NCI-H460 (cell line): ENCODE data around the gene TFEB. TPM values are rescaled to one million over a fixed set of nuclear protein-coding genes. Genes with fewer than 3 reads are reported as not detected.

ENCODE experiments used
- DNase-seq: peaks from one replicate; pipeline ENCODE4 v3.0.0-alpha.2; 2016; ENCODE audit warnings: low read depth; ENCODE audit errors: extremely low read depth
- total RNA-seq: library from RNA; depleted of rRNA; stranded (reverse); fragments of >200 nt; shearing (Covaris generic); gene quantifications from 2 replicates; pipeline ENCODE4 v1.2.3, GENCODE V29; 2014

TFEB gene
- total RNA-seq, 1 experiment from 2014 or later = 3.1 TPM

DNA sequence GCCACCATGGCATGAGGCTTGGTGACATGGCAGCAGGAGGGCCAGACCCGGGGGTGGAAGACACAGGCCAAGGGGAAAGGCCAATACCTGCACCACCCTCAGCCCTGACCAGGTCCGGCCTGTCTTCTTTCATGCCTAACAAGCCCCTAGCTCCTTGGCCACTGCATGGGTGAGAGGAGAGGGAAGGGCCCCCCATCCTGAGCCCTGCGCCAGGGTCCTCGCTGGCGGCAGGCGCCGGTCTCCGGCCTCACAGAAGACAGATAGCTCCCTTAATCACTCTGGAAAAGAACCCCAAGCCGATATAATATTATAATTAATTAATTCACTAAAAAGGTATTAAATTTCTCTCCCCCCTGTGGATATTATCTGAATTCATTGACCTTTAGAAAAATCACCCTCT lies 55.7 kb downstream of the TFEB start:
- DNase-seq = no peak

DNA sequence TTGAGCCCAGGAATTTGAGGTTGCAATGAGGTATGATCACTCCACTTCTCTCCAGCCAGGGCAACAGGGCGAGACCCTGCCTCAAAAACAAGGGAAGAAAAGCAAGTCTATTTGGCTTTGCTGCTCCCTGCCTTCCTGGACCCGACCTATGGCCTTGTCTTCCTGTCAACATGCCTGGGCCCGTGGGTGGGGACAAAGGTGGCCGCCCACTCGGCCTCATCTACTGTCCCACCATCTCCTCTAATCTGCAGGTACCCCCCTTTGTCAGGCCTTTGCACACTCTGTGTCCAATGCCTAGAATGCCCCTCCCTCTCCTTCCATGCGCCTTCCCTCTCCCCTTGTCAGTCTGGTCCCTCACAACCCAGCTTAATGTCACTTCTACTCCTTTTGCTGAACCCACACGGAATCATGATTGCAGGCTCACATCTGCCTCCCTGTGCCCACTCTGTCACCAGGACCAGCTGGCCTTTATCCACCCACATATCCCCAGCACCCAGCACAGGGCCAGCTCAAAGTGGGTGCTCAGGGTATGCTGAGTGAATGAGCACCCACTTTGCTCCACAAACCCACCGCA lies 56.8 kb downstream of the TFEB start:
- DNase-seq = no peak

DNA sequence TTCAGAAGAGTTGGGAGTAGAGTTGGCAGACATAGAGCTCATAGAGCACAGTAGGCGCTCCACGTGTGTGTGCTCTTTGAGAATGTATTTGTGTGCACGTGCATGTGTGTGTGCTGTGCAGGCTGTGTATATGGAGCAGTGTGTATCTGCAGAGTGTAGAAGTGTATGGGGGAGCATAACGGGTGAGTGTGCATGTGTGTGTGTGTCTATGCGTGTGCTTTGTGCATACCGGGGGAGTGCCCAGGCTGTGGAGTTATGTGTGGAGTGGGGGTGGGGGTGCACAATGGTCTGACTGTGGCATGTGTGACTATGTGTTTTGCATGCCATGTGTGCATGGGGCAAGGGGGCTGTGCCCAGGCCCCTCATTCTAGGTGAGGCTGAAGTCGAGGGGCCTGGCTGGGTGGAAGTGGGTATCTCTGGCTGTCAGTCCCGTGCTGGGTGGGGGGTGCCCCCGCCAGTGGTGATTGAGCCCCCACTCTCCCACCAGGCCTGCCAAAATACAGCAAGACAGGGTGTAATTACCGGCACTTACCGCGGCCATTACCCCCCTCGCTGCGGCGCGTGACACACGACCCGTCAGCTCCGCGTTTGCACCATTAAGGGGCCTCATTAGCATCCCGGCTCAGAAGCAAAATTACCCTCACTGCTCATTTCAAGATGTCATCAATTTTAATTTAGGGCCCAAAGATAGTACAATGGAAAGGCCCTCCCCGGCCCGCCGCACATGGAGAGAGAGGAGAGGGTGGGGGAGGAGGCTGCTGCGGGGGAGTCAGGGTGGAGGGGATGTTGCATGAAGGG lies 58.1 kb downstream of the TFEB start:
- no peak for DNase-seq

DNA sequence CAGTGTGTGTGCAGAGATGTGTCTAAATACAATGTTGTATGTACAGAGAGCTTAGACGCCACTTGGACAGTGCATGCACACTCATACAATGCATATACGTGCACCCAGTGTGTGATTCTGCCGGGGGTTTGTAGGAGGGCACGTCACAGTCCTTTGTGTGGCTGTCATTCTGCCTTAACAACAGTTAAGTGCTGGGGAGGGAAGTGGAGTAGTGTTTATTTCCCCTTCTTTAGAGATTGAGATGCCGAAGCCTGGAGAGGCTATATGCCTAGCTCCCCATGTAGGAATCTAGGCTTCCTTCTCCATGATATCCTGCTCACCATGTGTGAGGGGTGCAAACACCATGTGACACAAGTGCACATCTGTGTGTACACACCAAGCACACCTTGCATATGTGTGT lies 59.0 kb downstream of the TFEB start:
- DNase-seq = no peak

DNA sequence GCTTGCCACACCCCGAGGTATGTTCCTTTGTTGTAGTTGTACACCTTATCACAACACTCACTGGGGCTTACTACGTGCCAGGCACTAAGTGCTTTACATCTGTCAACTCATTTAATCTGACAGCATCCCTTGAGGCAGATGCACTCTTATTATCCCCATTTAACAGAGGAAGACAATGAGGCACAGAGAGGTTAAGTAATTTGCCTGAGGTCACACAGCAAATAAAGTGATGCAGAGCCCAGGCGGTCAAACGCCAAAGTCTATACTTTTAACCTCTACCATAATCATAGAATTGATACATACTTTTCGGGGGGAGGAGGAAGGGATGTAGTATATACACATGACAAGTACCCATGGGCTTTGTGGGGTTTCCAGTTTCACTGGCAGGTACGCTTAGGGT lies 59.4 kb downstream of the TFEB start:
- no peak for DNase-seq

DNA sequence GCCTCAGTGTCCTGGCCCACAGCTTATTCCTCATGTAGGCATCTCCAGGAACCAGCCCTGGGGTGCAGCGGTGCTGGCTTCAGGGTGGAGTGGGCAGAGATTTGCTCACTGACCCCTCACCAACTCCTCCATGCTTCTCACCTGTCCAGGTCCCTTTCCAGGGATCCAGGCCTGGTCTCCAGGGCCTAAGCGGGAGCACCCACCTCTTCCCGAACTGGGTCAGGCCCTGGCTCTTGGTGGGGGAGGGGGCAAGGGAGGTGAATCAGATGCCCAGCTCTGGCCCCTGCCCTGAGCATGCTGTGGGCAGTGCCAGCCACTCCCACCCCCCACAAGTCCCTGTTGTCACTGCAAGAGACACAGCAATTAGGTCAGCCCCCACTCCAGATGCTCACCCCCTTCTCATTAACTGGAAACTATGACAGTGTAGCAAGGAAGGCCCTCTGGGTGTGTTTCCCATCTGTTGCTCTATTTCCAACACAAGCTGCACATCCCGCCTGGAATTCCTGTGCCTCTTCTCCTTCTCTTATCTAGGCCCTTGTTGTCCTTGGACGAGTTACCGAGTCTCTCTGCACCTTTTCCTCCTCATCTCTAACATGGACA lies 60.1 kb downstream of the TFEB start:
- no peak for DNase-seq

DNA sequence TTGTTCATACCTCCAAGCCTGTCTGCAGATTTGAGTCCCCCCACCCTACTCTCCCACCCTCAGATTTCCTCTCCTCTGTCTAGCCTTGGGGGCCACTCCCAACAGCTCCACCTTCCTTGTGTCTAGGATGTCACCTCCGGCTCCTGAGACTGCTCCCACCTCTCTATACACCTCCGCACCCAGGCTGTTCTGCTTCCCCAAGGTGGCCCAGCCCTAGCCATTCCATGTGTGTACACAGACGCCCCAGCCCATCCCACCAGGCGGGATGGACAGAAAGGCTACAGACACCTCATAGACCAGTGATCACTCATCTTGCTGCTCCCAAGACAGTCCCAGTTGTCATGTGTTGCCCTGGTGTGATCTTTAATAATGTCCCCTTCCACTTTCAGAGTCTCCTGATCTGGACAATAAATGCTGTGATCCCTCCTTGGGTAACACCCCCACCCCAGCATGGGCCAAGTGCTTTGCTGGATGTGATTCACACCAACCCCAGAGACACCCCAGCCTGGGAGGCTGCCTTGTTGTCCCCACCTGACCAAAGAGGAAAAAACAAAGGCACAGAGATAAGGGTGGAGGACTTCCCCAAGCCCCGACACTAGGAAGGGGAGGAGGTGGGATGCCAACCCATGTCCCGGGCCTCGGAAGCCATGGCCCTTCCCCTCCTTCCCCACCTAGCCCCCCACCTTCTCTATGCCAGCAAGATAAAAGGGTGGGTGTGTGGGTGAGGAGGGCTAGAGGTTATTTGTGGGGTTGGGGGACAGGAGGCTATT lies 61.0 kb downstream of the TFEB start:
- no peak for DNase-seq

DNA sequence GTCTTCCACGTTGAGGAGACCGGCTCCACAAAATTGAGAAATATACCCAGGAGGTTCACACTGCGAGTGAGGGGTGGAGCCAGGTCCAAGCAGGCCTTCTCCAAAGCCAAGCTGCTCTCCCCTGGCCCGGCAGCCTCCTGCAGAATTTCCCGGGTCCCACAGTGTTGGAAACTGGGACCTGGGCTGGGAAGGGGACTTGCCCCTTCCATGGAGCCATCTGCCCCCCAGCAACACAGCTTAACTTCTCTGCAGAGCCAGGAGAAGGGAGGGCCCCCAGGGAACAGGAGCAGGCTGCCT lies 61.8 kb downstream of the TFEB start:
- no peak for DNase-seq

DNA sequence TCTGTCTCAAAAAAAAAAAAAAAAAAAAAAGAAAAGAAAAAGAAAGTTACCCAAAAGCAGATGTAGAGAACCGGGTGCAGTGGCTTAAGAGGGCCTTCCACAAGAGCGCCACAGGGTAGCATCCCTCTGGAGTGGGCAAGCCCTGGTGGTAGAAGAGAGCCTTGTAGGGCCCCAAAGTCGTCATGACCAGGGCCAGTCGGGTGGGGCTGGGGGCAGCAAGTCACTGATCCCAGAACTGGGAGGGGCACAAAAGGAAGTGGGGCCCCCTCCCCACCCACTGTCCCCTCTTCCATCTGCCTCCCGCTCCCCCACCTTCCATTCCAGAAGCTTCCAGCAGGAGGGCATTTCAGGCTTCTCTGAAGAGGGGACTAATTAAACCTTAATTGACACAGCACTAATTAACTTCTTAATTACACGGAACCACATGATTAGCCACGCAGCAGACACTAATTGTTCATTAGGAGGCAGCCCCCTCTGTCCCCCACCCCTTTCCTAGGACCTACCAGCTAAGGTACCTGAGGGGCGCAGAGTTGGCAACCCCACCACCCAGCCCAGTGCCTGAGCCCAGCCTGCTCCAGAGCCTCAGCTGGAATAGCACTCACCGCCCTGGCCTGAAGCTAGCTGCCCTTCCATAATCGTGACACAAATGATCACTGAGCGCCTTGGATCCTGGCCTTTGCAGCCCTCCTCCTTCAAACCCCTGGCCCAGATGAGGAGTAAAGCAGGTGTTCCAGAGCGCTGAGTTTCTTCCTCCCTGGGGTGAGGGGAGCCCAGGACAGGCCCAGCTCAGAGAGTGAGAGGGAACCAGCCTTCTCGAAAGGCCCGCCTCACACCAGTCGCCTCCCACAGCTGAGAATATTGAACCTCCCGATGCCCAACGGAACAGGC lies 62.3 kb downstream of the TFEB start:
- no peak for DNase-seq

DNA sequence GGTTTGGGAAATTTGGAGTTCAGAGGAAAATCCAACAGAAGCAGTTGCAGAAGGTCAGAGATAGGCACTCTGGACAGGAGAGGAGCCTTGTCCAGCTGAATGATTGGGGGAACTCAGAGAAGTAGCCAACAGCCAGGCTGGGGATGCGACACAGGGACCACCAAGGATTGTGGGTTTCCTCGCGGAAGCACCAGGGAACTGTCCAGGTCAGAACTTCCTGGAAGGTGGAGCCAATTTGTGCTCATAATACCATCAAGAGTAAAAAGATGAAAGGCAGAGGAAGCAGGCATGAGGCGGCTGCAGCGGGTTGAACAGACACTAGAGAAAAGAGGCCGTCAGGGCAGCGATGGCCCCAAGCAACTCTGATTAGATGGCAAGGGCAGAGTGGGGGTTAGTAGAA lies 63.4 kb downstream of the TFEB start:
- no peak for DNase-seq

DNA sequence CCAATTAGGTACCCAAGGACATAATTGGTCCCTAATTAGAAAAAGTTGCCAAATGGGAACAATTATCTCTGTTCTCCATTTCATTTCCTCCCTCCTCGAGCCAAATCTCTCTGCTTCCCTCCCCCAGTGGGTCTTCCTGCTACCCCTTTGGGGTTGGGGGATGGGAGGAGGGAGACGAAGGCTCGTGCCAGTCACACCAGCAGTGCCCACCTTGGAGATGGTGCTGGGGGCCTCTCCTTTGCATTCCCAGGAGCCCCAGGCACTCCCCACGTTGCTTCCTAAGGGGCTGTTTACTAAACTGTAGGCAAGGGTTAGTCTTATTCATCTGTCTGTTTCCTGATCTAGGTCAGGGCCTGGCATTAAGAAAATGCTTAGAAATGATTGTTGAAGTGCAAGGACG lies 64.0 kb downstream of the TFEB start:
- no peak for DNase-seq

DNA sequence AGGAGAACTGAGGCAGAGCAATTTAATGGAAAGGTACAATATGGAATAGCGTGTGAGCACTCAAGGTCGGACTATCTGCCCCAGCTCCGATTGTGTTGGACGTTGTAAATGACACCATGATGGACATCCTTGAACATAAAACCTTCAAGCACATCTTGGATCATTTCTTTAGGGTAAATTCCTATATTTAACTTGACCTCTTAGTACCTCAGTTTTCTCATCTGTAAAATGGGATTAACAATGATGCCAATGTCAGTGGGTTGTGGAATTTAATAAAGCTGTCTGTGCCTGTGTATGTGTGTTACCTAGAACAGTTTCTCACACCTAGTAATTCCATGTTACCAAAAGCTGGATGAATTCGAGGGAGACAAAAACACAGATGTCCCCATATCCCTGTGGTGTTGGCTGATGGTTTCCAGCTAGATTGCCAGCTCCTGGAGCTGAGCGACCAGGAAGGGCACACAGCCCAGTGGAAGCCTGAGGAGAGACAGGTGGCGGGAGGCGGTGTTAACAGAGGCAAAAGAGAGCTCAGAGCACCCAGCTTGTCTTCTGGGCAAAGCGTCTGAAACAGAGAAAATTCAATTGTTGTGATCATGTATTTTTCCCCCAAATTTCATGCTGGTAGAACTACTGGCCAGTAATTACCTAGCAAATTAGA lies 64.6 kb downstream of the TFEB start:
- no peak for DNase-seq

DNA sequence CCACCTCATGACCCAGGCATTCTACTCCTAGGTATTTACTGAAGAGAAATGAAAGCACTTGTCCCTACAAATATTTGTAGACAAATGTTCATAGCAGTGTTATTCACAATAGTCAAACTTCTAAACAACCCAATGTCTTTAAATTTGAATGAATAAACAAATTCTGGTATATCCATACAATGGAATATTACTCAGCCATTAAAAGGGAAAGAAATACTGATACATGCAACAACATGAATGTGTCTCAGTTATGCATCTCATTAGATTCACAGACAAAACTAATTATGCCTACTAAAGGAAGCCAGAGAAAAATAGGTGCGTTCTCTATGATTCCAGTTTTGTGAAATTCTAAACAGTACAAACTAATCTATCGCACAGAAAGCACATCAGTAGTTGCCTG lies 66.4 kb downstream of the TFEB start:
- no peak for DNase-seq

DNA sequence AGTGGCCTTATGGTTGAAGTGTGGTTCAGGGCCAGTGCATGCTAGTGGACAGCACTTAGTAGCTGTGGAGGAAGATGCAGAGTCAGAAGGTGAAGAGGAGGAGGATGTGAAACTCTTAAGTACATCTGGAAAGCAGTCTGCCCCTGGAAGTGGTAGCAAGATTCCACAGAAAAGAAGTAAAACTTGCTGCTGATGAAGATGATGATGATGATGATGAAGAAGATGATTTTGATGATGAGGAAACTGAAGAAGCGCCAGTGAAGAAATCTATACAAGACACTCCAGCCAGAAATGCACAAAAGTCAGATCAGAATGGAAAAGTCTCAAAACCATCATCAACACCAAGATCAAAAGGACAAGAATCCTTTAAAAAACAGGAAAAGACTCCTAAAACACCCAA lies 68.2 kb downstream of the TFEB start:
- DNase-seq = no peak

DNA sequence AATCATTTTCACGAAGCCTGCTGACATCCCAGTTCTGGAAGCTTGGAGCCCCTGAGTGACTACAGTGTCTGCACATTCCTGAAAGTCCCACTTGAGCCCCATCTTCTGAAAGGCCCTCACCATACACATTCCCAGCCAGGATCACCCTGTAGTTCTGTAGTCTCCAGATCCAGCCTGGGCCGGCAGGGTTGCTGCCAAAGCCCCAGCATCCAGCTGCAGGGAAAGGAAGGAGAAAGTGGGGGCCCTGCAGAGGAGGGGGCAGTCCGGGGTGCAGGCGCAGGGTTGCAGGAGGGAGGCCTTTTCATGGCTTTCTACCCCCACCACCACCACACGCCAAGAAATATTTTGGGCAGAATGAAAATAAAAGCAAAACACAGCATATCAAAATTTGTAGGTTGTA lies 71.1 kb downstream of the TFEB start:
- no peak for DNase-seq

DNA sequence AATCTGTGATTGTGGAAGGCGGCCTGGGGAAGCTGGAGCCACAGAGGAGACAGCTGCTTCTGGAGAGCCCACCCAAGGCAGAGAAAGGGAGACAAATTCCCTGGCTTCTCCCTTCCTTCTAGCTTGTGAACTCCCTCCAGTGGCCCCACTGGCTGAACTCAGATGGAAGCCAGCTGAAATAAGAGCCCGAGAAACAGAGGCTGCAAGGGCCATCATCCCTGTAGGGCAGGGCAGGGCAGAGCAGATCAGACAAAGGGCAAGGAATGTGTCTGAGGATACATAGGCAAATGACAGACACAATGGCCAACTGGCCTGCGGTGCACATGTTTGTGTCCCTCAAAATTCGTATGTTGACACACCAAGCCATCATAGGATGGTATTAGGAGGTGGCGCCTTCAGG lies 71.8 kb downstream of the TFEB start:
- no peak for DNase-seq

DNA sequence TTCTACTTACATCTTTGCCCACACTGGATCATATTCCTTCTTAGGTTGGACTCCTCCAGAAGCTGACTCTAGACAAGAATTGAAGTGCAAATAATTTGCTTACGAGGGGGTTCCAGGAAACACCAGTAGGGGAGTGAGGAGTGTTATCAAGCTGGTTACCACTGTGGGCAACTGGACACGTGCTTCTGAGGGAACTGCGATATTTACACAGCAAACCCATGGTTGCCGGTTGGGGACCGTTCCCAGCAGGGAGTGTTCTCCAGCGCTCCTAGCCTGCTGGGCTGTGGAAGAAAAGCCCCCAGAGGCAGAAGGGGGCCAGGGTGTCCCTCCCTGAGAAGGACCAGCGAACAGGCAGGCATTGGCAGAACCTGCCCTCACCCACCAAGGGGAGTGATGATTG lies 75.5 kb downstream of the TFEB start:
- DNase-seq = no peak

DNA sequence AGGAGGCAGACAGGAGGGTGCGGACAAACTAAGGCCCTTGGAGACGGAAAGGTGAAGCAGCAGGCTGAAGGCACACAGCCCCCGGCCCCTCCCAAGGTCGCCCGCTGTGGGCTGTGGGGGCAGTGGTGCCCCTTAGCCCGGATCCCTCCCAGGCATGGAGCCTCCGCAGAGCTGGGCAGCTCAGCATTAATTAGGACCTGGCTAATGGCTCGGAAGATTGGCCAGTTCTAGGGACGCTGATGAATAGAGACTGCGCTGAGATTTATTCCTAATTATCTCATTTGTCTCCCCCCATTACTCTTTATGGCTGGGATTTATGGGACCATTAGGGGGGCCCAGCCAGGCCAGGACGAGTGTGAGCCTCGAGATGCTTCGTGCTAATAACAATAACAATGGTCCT lies 76.8 kb downstream of the TFEB start:
- DNase-seq = no peak

DNA sequence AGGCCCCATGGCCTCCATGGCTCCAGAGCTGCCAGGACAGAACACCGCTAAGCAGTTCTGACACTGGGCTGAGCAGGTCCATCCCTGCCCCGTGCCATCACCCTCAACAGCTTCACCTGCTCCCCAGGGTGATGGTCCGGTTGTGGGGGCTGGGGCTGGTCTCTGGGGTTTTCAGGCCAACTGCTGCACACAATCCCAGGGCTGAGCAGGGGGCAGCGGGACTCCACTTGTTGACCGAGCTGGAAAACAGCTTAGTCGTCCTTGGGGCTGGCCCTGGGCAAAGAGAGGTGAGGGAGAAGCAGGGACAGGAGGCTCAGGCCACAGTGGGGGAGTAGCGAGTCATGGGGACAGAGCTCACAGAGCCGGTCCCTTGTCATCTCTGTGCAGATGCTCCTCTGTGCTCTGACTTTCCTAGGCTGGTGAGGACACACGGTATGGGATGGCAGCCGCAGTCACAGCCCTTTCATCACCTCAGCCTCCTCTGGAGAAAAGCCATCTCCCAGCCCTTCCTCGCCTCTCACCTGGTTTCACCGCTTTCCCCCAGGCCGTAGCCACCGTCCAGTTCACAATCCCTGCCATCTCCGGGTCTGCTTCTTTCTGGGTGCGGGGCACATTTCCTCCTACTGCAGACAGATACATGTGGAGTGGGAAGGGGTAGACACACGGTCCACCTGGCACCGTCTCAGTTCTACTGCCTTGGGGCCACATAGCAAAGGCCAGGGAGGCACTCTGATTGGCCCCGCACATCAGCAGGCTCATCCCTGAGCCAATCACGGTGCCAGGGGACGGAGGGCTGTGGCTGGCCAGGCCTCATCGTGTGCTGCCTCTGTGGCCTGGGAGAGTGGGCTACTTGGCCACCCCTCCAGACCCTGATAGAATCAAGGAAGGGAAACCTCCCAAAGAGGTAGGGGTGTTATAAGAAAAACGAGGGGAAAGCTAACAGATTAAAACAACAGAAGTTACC lies 78.0 kb downstream of the TFEB start:
- DNase-seq = no peak
